IMR-90 (cell line): ENCODE results near the gene SSNA1. TPM values are rescaled to one million over a fixed set of nuclear protein-coding genes. Genes with fewer than 3 reads are reported as not detected.

Experiments used
- ATAC-seq: fragments of 200-7000 bp; cut with Tn5 transposase; 2 replicates; pipeline ENCODE4 v1.9.1; 2020; ENCODE audit warnings: low read depth, mild to moderate bottlenecking, moderate library complexity
- BruUV-seq: library from RNA; stranded (reverse); fragments of 400-500 nt; replicated peaks from 2 replicates; lab custom pipeline; 2021; lab: Mats Ljungman, UMichigan
- CTCF ChIA-PET: fragments of 300-600 bp; formaldehyde crosslinking; extraction: SDS; loops from one replicate; lab custom pipeline; 2021; ENCODE audit warnings: antibody characterized with exemption; lab: Yijun Ruan, JAX
- POLR2A ChIA-PET: fragments of 300-600 bp; sonication (Branson Sonifier 250); formaldehyde crosslinking; loops from one replicate; lab custom pipeline; 2022; ENCODE audit warnings: antibody characterized with exemption; ENCODE audit not compliant: unreplicated experiment; lab: Charles Lee
- DNase-seq: peaks from one replicate; pipeline ENCODE4 v3.0.0; 2013
- H2AFZ ChIP-seq: replicated peaks from 2 replicates; pipeline ENCODE3; 2013; ENCODE audit warnings: low read length, mild to moderate bottlenecking; ENCODE audit not compliant: poor library complexity
- H2AK5ac ChIP-seq: 2 replicates; pipeline ENCODE4 v1.6.1; 2013; ENCODE audit warnings: low read depth, low read length, inconsistent platforms
- H2AK9ac ChIP-seq: replicated peaks from 2 replicates; pipeline ENCODE3; 2013; ENCODE audit warnings: mild to moderate bottlenecking, low read depth, low read length, moderate library complexity; ENCODE audit not compliant: poor library complexity
- H2BK120ac ChIP-seq: 2 replicates; pipeline ENCODE4 v1.6.1; 2013; ENCODE audit warnings: low read depth, low read length, inconsistent platforms
- H2BK15ac ChIP-seq: 3 replicates; pipeline ENCODE4 v1.6.1; 2013; ENCODE audit warnings: low read depth, low read length, inconsistent platforms
- H2BK20ac ChIP-seq: 2 replicates; pipeline ENCODE4 v1.6.1; 2013; ENCODE audit warnings: low read depth, mild to moderate bottlenecking, inconsistent platforms, low read length, moderate library complexity
- H2BK5ac ChIP-seq: 2 replicates; pipeline ENCODE4 v1.6.1; 2013; ENCODE audit warnings: mild to moderate bottlenecking, low read depth, low read length, inconsistent platforms; ENCODE audit not compliant: poor library complexity, severe bottlenecking
- H3K14ac ChIP-seq: replicated peaks from 2 replicates; pipeline ENCODE4 v1.6.1; 2013; ENCODE audit warnings: low read depth, low read length, inconsistent platforms
- H3K18ac ChIP-seq: 2 replicates; pipeline ENCODE4 v1.6.1; 2013; ENCODE audit warnings: low read depth, low read length, control low read depth
- H3K23ac ChIP-seq: 2 replicates; pipeline ENCODE4 v1.6.1; 2013; ENCODE audit warnings: low read depth, low read length, inconsistent platforms
- H3K27ac ChIP-seq: 2 replicates; pipeline ENCODE4 v1.5.1; 2013; ENCODE audit warnings: mild to moderate bottlenecking, control low read depth, low read length; ENCODE audit not compliant: insufficient read depth
- H3K27me3 ChIP-seq: 2 replicates; pipeline ENCODE4 v1.6.1; 2013; ENCODE audit warnings: low read length; ENCODE audit not compliant: control insufficient read depth, insufficient read depth
- H3K36me3 ChIP-seq: 2 replicates; pipeline ENCODE4 v1.6.1; 2013; ENCODE audit warnings: low read length, mixed read lengths; ENCODE audit not compliant: control insufficient read depth, insufficient read depth
- H3K4ac ChIP-seq: 2 replicates; pipeline ENCODE4 v1.6.1; 2013; ENCODE audit warnings: low read depth, low read length, inconsistent platforms
- H3K4me1 ChIP-seq: 2 replicates; pipeline ENCODE4 v1.6.1; 2013; ENCODE audit warnings: low read length, mixed read lengths; ENCODE audit not compliant: control insufficient read depth, insufficient read depth
- H3K4me2 ChIP-seq: 2 replicates; pipeline ENCODE4 v1.6.1; 2013; ENCODE audit warnings: low read depth, mild to moderate bottlenecking, control low read depth, low read length, moderate library complexity
- H3K4me3 ChIP-seq: 2 replicates; pipeline ENCODE4 v1.5.1; 2013; ENCODE audit warnings: low read depth, mild to moderate bottlenecking, control low read depth, low read length, moderate library complexity; ENCODE audit not compliant: insufficient read depth
- H3K56ac ChIP-seq: 2 replicates; pipeline ENCODE4 v1.6.1; 2013; ENCODE audit warnings: low read length, inconsistent platforms; ENCODE audit not compliant: insufficient read depth; ENCODE audit errors: extremely low read depth
- H3K79me1 ChIP-seq, 2 experiments: 2 replicates each; pipeline ENCODE4 v1.6.1; 2013; ENCODE audit warnings: low read length in 2 of 2, inconsistent platforms in 1 of 2, low read depth in 1 of 2
- H3K9ac ChIP-seq: 2 replicates; pipeline ENCODE4 v1.6.1; 2013; ENCODE audit warnings: low read depth, low read length, control low read depth
- H3K9me1 ChIP-seq: 2 replicates; pipeline ENCODE4 v1.6.1; 2013; ENCODE audit warnings: low read length, inconsistent platforms; ENCODE audit not compliant: insufficient read depth
- H3K9me3 ChIP-seq: 2 replicates; pipeline ENCODE4 v1.6.1; 2013; ENCODE audit warnings: low read length; ENCODE audit not compliant: control insufficient read depth, insufficient read depth
- H4K20me1 ChIP-seq: 2 replicates; pipeline ENCODE4 v1.6.1; 2013; ENCODE audit warnings: low read length, inconsistent platforms; ENCODE audit not compliant: insufficient read depth
- H4K5ac ChIP-seq: 2 replicates; pipeline ENCODE4 v1.6.1; 2013; ENCODE audit warnings: mild to moderate bottlenecking, low read depth, low read length, control low read depth
- H4K8ac ChIP-seq, 2 experiments: 2 replicates each; pipeline ENCODE4 v1.6.1; 2013; ENCODE audit warnings: low read depth in 2 of 2, low read length in 2 of 2, control low read depth in 1 of 2, inconsistent platforms in 1 of 2
- H4K91ac ChIP-seq: 2 replicates; pipeline ENCODE4 v1.6.1; 2013; ENCODE audit warnings: low read depth, low read length, inconsistent platforms; ENCODE audit not compliant: insufficient read depth
- BHLHE40 ChIP-seq: fragments of 150-350 bp; IDR thresholded peaks from 2 replicates; pipeline ENCODE4 v1.6.1; 2016; ENCODE audit warnings: mild to moderate bottlenecking, low read depth, low read length
- CEBPB ChIP-seq: IDR thresholded peaks from 2 replicates; pipeline ENCODE4 v1.6.1; 2012; ENCODE audit warnings: low read depth, low read length, improper control_type of control experiment
- CHD1 ChIP-seq: IDR thresholded peaks from 2 replicates; pipeline ENCODE4 v1.6.1; 2012; ENCODE audit warnings: low read depth, low read length, improper control_type of control experiment
- CTCF ChIP-seq: conservative IDR thresholded peaks from 2 replicates; pipeline ENCODE4 v1.5.1; 2012; ENCODE audit warnings: mild to moderate bottlenecking, low read depth, low read length, improper control_type of control experiment
- FOS ChIP-seq: fragments of 150-350 bp; IDR thresholded peaks from 2 replicates; pipeline ENCODE4 v1.6.1; 2016; ENCODE audit warnings: low read depth, low read length
- MAFK ChIP-seq: IDR thresholded peaks from 2 replicates; pipeline ENCODE4 v1.6.1; 2012; ENCODE audit warnings: low read depth, low read length, improper control_type of control experiment
- MAZ ChIP-seq: IDR thresholded peaks from 2 replicates; pipeline ENCODE4 v1.6.1; 2012; ENCODE audit warnings: low read depth, mild to moderate bottlenecking, low read length, improper control_type of control experiment, moderate library complexity, borderline replicate concordance
- MXI1 ChIP-seq: IDR thresholded peaks from 2 replicates; pipeline ENCODE4 v1.6.1; 2012; ENCODE audit warnings: low read depth, mild to moderate bottlenecking, low read length, moderate library complexity, borderline replicate concordance
- NFE2L2 ChIP-seq: fragments of 150-350 bp; IDR thresholded peaks from 2 replicates; pipeline ENCODE4 v1.6.1; 2016; ENCODE audit warnings: low read depth, mild to moderate bottlenecking, low read length
- POLR2A ChIP-seq: IDR thresholded peaks from 2 replicates; pipeline ENCODE4 v1.6.1; 2012; ENCODE audit warnings: mild to moderate bottlenecking, low read depth, low read length
- RAD21 ChIP-seq: IDR thresholded peaks from 2 replicates; pipeline ENCODE4 v1.6.1; 2012; ENCODE audit warnings: low read length, improper control_type of control experiment
- RCOR1 ChIP-seq: IDR thresholded peaks from 2 replicates; pipeline ENCODE4 v1.6.1; 2012; ENCODE audit warnings: mild to moderate bottlenecking, low read length, improper control_type of control experiment; ENCODE audit not compliant: insufficient replicate concordance
- RFX5 ChIP-seq: IDR thresholded peaks from 2 replicates; pipeline ENCODE4 v1.8.0; 2012; ENCODE audit warnings: low read depth, mild to moderate bottlenecking, low read length, moderate library complexity
- SMC3 ChIP-seq: fragments of 150-350 bp; IDR thresholded peaks from 2 replicates; pipeline ENCODE4 v1.6.1; 2016; ENCODE audit warnings: low read depth, mild to moderate bottlenecking, antibody characterized with exemption, low read length, moderate library complexity
- USF2 ChIP-seq: fragments of 150-350 bp; IDR thresholded peaks from 2 replicates; pipeline ENCODE4 v1.6.1; 2017; ENCODE audit warnings: mild to moderate bottlenecking, antibody characterized with exemption, low read length, low read depth
- WGBS, 2 experiments: methylation state at CpG; one replicate each; pipeline versions ENCODE4 v1.1.5 to v1.1.7; 2013; ENCODE audit warnings: missing lambda C conversion rate in 2 of 2; ENCODE audit not compliant: insufficient read length in 1 of 2; ENCODE audit errors: extremely low coverage in 2 of 2; 5-methylcytosine and 5-hydroxymethylcytosine counted together
- dilution Hi-C: fragments of 300-500 bp; cut with HindIII; formaldehyde crosslinking; loops from one replicate; pipeline ENCODE4 v1.14.3; 2018; ENCODE audit warnings: low sequenced_read_pairs; ENCODE audit not compliant: unreplicated experiment
- in situ Hi-C: fragments of 300-500 bp; cut with MboI; formaldehyde crosslinking; loops from 3 replicates; pipeline ENCODE4 v1.14.3; 2019; ENCODE audit warnings: low sequenced_read_pairs, inconsistent platforms, mixed read lengths
- intact Hi-C: fragments of 100-400 bp; cut with micrococcal nuclease; formaldehyde crosslinking; loops from 2 replicates; pipeline ENCODE4 v1.10.0; 2022
- polyA plus RNA-seq, 3 experiments: library from polyadenylated mRNA; depleted of rRNA; stranded (reverse); fragments of >200 nt; gene quantifications; 2 replicates each; pipeline ENCODE4 v1.2.3, GENCODE V29; 2012; ENCODE audit warnings: low replicate concordance in 1 of 3
- total RNA-seq: library from RNA; depleted of rRNA; stranded (reverse); fragments of >200 nt; gene quantifications from 2 replicates; pipeline ENCODE4 v1.2.3, GENCODE V29; 2012
- TF ChIP-seq, protein P1 (sequence below): fragments of 150-350 bp; IDR thresholded peaks from 2 replicates; pipeline ENCODE4 v1.6.1; 2016; ENCODE audit warnings: low read depth, mild to moderate bottlenecking, low read length, moderate library complexity, borderline replicate concordance

Gene SSNA1
- total and polyA plus RNA-seq, 2 of the 4 experiments (the other 2 are of a cell fraction): 55.7 to 86.7 TPM

- no peak overlapping the region for H2AFZ ChIP-seq
- no peak overlapping the region for H2BK15ac ChIP-seq
- H2AK9ac ChIP-seq: no peak overlapping the region
- no peak overlapping the region for H4K8ac ChIP-seq
- H3K4ac ChIP-seq: no peak overlapping the region
- intact Hi-C loops: no loop called here
- no peak overlapping the region for H3K56ac ChIP-seq
- H2BK20ac ChIP-seq: no peak overlapping the region
- H3K79me1 ChIP-seq: peaks cover 14% of the 10 kb centered on the region in 2 experiments
- TF ChIP-seq CHD1 (no peak), FOS (no peak), BHLHE40 (no peak), CEBPB (no peak), MAZ (no peak), USF2 (no peak), CTCF (no peak), MXI1 (no peak), SMC3 (no peak), NFE2L2 (no peak), RCOR1 (no peak), POLR2A (no peak), MAFK (no peak), RAD21 (no peak), RFX5 (no peak)
- TF ChIP-seq, protein P1, sequence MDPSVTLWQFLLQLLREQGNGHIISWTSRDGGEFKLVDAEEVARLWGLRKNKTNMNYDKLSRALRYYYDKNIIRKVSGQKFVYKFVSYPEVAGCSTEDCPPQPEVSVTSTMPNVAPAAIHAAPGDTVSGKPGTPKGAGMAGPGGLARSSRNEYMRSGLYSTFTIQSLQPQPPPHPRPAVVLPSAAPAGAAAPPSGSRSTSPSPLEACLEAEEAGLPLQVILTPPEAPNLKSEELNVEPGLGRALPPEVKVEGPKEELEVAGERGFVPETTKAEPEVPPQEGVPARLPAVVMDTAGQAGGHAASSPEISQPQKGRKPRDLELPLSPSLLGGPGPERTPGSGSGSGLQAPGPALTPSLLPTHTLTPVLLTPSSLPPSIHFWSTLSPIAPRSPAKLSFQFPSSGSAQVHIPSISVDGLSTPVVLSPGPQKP: no peak
- H4K91ac ChIP-seq: no peak overlapping the region
- H3K27me3 ChIP-seq: no peaks in the 10 kb centered on the region
- H2BK120ac ChIP-seq: no peak overlapping the region
- ChIA-PET CTCF (no interaction called here), POLR2A (no interaction called here)
- dilution Hi-C loops: no loop called here
- no peak overlapping the region for H2AK5ac ChIP-seq
- H3K4me2 ChIP-seq: no peak overlapping the region
- H4K5ac ChIP-seq: no peak overlapping the region
- BruUV-seq: no TSS peak
- H3K18ac ChIP-seq: no peak overlapping the region
- H3K9ac ChIP-seq: no peak overlapping the region
- H3K36me3 ChIP-seq: peaks cover 22% of the 10 kb centered on the region
- in situ Hi-C loops: no loop called here
- no peak overlapping the region for H3K14ac ChIP-seq
- peaks cover 2% of the 10 kb centered on the region; the same call in 1 of the 2 replicates for H3K4me1 ChIP-seq
- no peaks in the 10 kb centered on the region for H3K9me1 ChIP-seq
- H3K4me3 ChIP-seq: no peak overlapping the region
- no peak overlapping the region for H3K23ac ChIP-seq
- no peak overlapping the region for H3K27ac ChIP-seq
- 89% methylated on average over 9 of the region's 13 CpGs; no CpG with 5 or more reads in 1 of the 2 experiments for WGBS, 2 experiments
- no peak for DNase-seq
- no peaks in the 10 kb centered on the region for H3K9me3 ChIP-seq
- no peak for ATAC-seq
- H2BK5ac ChIP-seq: no peak overlapping the region
- H4K20me1 ChIP-seq: no peaks in the 10 kb centered on the region
Observed at GRCh38 chr9:137211532-137211931, 23.1 kb downstream of the SSNA1 start.
